Hematopoietic multipotent progenitor cell treated with erythropoietin and hydrocortisone succinate and interleukin-3 and kit ligand, for 17 days (in vitro differentiated cells): Measurements from ENCODE around the gene POU2F2.
"Not testable (repeated sequence)": the region's sequence is repeated elsewhere in the genome, so short reads cannot be mapped to it uniquely, and the experiment has no call there.

Experiments used
- DNase-seq: peaks from one replicate; pipeline ENCODE4 v3.0.0-alpha.2; 2015; ENCODE audit warnings: low spot score

The POU2F2 gene

DNA sequence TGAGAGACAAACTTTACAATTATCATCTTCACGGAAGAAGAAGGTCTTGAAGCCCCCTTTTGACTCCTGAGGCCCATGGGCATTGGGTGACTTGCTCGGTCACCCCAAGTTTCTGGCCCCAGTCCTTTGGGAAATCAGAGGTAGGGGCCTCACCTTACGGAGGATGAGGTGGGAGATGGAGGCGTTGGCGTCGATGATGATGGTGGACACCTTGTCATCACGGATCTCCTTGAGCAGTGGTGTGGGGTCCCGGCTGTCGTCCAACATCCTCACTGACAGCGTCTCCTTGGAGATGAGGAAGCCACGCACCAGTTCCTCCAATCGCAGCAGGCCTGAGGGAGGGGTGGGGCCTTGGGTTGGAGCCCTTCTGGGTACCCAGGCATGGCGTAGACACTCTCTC is 73.0 kb downstream of the POU2F2 start:
- DNase-seq: no peak

GRCh38 chr19:42057846-42058245 is 74.4 kb downstream of the POU2F2 start:
- no peak for DNase-seq

DNA sequence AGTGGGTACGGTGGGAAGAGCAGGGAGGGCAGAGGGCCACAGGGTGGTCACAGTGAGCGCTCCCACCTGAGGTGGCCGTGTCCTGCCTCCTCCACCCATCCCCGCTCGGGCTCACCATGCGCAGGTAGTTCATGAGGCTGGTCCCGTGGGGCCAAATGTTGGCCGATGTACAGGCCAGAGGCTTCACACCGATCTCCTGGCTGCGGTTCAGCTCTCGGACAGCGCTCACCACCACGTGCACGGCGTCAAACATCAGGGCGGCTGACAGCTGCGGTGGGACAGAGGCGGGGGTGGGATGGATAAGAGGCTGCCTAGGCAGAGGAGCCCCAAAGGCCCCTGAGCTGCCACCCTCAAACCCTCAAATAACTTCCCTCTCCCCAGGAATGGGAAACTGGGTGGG is 78.0 kb downstream of the POU2F2 start:
- DNase-seq: no peak

DNA sequence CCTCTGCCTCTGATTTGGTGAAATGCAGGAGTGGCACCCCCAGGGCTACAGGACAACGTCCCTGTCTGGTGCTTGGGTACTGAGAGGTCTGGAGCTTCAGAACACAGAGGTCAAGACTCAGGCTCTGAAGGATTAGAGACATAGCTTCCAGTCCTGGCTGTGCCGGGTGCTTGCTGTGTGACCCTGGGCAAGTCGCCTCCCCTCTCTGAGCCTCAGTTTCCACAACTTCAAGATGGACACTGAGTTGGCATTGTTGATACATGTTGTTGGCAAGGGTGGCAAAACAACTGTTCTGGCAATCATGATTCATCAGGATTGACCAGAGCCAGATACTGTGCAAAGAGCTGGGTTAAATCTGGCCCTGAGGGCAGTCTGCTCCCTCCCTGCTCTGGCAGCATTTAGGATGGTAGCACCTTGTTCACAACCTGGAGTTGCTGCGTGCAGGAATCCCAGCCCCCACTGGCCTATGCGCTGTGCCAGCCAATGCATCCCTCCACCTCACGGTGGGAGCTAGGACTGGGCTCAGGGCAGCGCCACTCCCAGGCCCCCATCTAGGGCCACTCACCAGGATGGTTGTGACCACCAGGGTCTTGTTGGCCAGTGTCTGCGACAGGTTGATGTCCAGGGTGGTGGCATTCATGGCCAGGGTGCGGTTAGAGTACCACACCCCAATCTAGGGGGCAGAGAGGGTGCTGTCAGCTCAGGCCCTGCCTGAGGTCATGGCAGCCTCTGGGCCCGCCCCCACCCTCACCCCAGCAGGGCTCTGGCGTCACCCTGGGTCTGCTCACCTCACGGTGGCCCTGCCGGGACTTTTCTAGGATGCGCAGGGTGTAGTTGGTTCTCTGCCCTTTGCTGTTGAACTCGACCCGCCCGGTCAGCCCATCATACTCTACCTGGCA is 79.0 kb downstream of the POU2F2 start:
- no peak for DNase-seq

- DNase-seq: no peak
Observed at GRCh38 chr19:42052241-42052863, 79.9 kb downstream of the POU2F2 start.

- no peak for DNase-seq
Observed at GRCh38 chr19:42051166-42052115, 80.8 kb downstream of the POU2F2 start.

GRCh38 chr19:42048992-42049391 is 83.3 kb downstream of the POU2F2 start:
- DNase-seq: no peak

GRCh38 chr19:42045575-42045974 is 86.7 kb downstream of the POU2F2 start:
- no peak for DNase-seq

GRCh38 chr19:42042455-42043170 is 89.6 kb downstream of the POU2F2 start:
- no peak for DNase-seq

DNA sequence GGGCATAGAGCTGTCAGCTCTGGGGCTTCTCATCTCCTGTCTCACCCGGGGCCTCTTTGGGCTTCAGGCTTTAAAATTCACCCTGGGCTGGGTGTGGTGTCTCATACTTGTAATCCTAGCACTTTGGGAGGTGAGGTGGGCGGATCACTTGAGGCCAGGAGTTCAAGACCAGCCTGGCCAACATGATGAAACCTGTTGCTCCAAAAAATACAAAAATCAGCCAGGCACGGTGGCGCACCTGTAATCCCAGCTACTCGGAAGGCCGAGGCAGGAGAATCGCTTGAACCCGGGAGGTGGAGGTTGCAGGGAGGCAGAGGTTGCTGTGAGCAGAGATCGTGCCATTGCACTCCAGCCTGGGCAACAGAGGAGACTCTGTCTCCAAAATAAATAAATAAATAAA is 91.8 kb downstream of the POU2F2 start:
- not testable (repeated sequence) for DNase-seq

- DNase-seq: no peak
Observed at GRCh38 chr19:42040031-42040430, 92.2 kb downstream of the POU2F2 start.

GRCh38 chr19:42038666-42039065 is 93.6 kb downstream of the POU2F2 start:
- no peak for DNase-seq

DNA sequence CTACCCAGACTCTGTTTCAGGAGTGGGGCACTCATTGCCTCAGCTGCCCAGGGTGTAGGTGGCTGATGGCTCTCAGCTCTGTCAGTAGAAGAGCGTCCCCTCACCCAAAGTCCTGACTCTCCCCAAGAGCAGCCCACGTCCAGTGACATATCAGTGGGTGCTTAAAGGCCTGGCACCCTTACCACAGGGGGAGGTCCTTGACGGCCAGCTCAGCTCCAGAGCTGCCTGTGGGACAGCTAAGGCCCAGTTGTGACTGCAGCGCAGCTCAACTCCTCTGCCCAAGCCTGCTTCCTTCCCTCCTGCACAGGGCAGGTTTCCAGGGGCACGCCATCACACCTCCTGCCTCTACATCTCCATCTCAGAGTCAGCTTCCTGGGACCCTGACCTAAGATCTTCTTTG is 94.6 kb downstream of the POU2F2 start:
- DNase-seq: no peak
